GM06990 (cell line): ENCODE results near the gene NAALADL2.

ENCODE experiments used
- DNase-seq: peaks from one replicate; pipeline ENCODE4 v3.0.0-alpha.2; 2011; ENCODE audit not compliant: insufficient read length; ENCODE audit errors: extremely low read depth
- H3K27me3 ChIP-seq: replicated peaks from 2 replicates; pipeline ENCODE4 v1.6.0; 2011; ENCODE audit warnings: low read length; ENCODE audit not compliant: control insufficient read depth, insufficient read depth
- H3K36me3 ChIP-seq: 2 replicates; pipeline ENCODE4 v1.5.1; 2011; ENCODE audit warnings: low read length; ENCODE audit not compliant: control insufficient read depth, insufficient read depth
- H3K4me3 ChIP-seq: replicated peaks from 2 replicates; pipeline ENCODE4 v1.5.1; 2011; ENCODE audit warnings: low read depth, mild to moderate bottlenecking, control low read depth, low read length
- TF ChIP-seq, protein P1 (sequence below): IDR thresholded peaks from 2 replicates; pipeline ENCODE4 v1.5.1; 2011; ENCODE audit warnings: low read length, control low read depth, mild to moderate bottlenecking, inconsistent platforms; ENCODE audit not compliant: insufficient read depth, poor library complexity, severe bottlenecking

NAALADL2 gene

DNA sequence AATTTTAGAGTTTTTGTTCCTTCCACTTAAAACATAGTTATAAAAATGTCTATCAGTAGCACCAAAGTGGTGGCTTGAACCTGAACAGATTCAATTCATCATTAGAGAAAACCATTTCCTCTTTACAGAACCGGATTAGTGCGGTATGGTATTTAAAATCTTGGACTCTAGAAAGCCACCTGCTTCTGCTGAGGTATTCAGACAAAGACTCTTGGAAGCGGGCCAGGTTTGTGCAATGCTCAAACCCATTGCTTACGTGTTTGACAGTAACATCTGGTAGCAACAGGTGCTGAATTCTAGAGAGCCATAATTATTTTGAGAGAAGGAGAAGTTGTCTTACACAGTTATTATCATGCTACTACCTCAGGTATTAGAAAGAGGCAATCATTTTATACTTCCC is 290.5 kb downstream of the NAALADL2 start:
- no peaks in the 10 kb centered on the region for H3K36me3 ChIP-seq
- peak; percentile 13 for DNase-seq
- H3K4me3 ChIP-seq, result no peak overlapping the region
- TF ChIP-seq, protein P1, sequence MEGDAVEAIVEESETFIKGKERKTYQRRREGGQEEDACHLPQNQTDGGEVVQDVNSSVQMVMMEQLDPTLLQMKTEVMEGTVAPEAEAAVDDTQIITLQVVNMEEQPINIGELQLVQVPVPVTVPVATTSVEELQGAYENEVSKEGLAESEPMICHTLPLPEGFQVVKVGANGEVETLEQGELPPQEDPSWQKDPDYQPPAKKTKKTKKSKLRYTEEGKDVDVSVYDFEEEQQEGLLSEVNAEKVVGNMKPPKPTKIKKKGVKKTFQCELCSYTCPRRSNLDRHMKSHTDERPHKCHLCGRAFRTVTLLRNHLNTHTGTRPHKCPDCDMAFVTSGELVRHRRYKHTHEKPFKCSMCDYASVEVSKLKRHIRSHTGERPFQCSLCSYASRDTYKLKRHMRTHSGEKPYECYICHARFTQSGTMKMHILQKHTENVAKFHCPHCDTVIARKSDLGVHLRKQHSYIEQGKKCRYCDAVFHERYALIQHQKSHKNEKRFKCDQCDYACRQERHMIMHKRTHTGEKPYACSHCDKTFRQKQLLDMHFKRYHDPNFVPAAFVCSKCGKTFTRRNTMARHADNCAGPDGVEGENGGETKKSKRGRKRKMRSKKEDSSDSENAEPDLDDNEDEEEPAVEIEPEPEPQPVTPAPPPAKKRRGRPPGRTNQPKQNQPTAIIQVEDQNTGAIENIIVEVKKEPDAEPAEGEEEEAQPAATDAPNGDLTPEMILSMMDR, result no peak
- H3K27me3 ChIP-seq, result no peaks in the 10 kb centered on the region

DNA sequence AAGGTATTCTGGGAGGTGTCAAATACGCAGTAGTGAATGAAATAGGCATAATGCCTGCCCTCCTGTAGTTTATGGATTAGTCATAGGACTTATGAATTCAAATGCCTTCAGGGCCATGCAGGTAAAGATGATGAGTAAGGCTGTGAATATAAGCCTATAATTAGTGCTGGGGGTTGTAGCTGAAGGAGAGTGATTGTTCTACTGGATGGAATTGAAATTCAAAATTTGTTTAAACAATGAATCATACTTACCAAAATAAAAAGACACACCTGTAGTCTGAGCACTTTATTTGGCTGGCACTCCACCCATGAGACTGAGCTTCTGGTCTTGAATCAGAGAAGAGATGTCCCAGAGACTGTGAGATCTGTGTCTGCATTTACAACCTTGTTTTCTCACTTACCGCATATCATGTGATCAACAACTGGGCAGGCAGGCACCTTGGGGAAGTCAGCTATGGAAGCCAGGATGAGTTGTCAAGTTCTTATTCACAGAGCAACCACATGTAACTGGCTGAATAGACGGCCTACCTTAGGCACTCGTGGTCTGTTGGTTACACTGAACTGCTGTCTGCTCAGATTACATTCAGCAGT is 291.8 kb downstream of the NAALADL2 start:
- no peak overlapping the region for H3K4me3 ChIP-seq
- DNase-seq, result no peak
- TF ChIP-seq, protein P1, result no peak
- no peaks in the 10 kb centered on the region for H3K36me3 ChIP-seq
- H3K27me3 ChIP-seq, result no peaks in the 10 kb centered on the region

DNA sequence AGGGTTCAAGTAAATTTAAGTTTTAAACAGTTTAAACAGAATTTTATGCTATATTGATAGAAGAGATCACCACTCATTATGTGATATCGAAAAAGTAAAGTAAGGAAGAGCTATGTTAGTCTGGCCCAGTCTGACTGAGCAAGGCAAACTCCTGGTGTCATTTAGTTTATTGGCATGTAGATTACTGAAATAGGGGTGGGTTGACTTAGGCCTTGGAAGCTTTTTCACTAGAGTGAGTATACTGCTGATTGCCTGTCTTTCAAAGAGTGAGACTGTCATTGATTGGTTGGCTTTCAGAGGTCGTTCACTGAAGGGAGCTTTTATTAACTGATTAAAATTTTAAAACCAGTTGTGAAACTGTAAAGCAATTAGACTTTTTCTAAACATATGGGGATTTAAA is 294.5 kb downstream of the NAALADL2 start:
- Histone ChIP-seq H3K27me3 (no peaks in the 10 kb centered on the region), H3K36me3 (no peaks in the 10 kb centered on the region), H3K4me3 (no peak overlapping the region)
- no peak for DNase-seq
- TF ChIP-seq, protein P1, result no peak

DNA sequence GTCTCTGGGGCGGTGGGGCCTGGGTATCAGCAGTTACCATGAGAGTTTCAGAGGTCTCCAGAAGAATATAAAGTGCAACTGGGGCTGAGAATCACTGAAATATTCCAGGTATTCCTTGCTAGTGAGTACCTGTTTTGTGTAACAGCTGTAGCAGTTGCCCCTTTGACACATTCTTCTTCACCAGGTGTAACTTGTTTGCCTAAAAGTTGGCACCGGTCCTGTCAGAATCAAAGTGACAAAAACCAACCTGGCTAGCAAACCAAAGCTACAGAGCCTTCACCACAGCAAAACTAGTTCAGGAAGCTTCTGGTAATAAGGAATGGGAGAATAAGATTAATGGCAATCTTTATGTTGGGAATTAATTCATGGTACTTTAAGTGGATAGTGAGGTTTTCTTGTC is 296.0 kb downstream of the NAALADL2 start:
- no peaks in the 10 kb centered on the region for H3K27me3 ChIP-seq
- TF ChIP-seq, protein P1, result no peak
- no peaks in the 10 kb centered on the region for H3K36me3 ChIP-seq
- H3K4me3 ChIP-seq, result no peak overlapping the region
- no peak for DNase-seq

DNA sequence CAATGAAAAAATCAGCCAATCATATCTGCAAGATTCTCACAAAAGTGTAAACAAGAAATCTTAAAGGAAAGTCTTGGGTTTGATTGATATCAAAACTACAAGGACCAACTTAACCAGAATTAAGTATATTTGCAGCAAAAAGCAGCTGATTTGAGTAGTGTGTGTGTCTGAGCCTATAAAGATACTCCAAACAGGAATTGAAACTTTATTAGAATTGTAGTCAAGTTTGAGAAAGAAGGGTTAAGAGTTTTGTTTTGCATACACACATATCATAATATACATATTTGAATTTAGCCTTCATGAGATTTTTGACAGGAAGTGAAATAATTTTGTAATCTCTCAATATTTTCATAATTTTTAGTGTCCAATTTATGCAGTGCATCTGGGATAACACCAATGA is 300.1 kb downstream of the NAALADL2 start:
- TF ChIP-seq, protein P1, result no peak
- H3K4me3 ChIP-seq, result no peak overlapping the region
- no peaks in the 10 kb centered on the region for H3K36me3 ChIP-seq
- no peak for DNase-seq
- no peaks in the 10 kb centered on the region for H3K27me3 ChIP-seq

DNA sequence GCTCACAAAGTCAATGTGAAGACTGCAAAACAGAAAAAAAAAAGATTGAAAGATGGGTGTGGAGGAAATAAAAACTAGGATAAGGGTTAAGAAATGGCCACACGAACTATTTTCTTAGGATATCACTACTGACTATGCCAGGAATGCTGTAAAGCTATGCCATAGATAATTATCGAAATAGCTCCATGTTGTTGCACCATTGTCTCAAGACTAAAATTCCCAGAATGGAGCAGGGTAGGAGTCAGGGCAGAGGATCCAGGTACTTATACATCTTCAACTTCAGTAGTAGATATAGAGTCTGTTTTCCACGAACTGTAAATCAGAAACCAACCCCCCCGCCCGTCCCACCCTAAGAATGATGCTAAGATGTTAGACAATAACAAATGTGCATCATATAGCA is 302.2 kb downstream of the NAALADL2 start:
- TF ChIP-seq, protein P1, result no peak

More for the DNA sequence above, 302.2 kb downstream of the NAALADL2 start:
- H3K27me3 ChIP-seq, result no peaks in the 10 kb centered on the region
- H3K4me3 ChIP-seq, result no peak overlapping the region
- H3K36me3 ChIP-seq, result no peaks in the 10 kb centered on the region
- no peak for DNase-seq
